Mesenchymal stem cell (in vitro differentiated cells and primary cell): ENCODE measurements around the gene PYGO2.

Source experiments
- DNase-seq: peaks from one replicate; pipeline ENCODE4 v3.0.0-alpha.2; 2013
- H2AFZ ChIP-seq: one replicate; pipeline ENCODE4 v1.6.1; 2013; ENCODE audit warnings: low read depth, mild to moderate bottlenecking, control low read depth, inconsistent platforms, low read length, moderate library complexity
- H2AK5ac ChIP-seq: 2 replicates; pipeline ENCODE4 v1.6.1; 2013; ENCODE audit warnings: low read length, moderate library complexity, mild to moderate bottlenecking, inconsistent platforms; ENCODE audit not compliant: severe bottlenecking
- H2BK120ac ChIP-seq: one replicate; pipeline ENCODE4 v1.6.1; 2013; ENCODE audit warnings: low read depth, mild to moderate bottlenecking, inconsistent platforms, low read length, moderate library complexity
- H2BK12ac ChIP-seq, 2 experiments: one replicate each; pipeline ENCODE4 v1.6.1; 2013; ENCODE audit warnings: inconsistent platforms in 2 of 2, low read length in 2 of 2, mild to moderate bottlenecking in 2 of 2, moderate library complexity in 2 of 2, control low read depth in 1 of 2
- H2BK15ac ChIP-seq: one replicate; pipeline ENCODE4 v1.6.1; 2013; ENCODE audit warnings: mild to moderate bottlenecking, low read depth, inconsistent platforms; ENCODE audit not compliant: poor library complexity, severe bottlenecking
- H2BK5ac ChIP-seq: 2 replicates; pipeline ENCODE4 v1.6.1; 2013; ENCODE audit warnings: low read depth, mild to moderate bottlenecking, low read length, control low read depth, inconsistent platforms; ENCODE audit not compliant: poor library complexity, severe bottlenecking
- H3K14ac ChIP-seq, 2 experiments: one replicate each; pipeline ENCODE4 v1.6.1; 2013; ENCODE audit warnings: inconsistent platforms in 2 of 2, low read length in 2 of 2, control low read depth in 1 of 2, mild to moderate bottlenecking in 1 of 2, moderate library complexity in 1 of 2
- H3K18ac ChIP-seq, 2 experiments: one replicate each; pipeline ENCODE4 v1.6.1; 2013; ENCODE audit warnings: inconsistent platforms in 2 of 2, low read length in 2 of 2, control low read depth in 1 of 2, low read depth in 1 of 2, mild to moderate bottlenecking in 1 of 2
- H3K23ac ChIP-seq, 2 experiments: one replicate each; pipeline ENCODE4 v1.6.1; 2013; ENCODE audit warnings: inconsistent platforms in 2 of 2, low read length in 2 of 2, mild to moderate bottlenecking in 2 of 2, moderate library complexity in 2 of 2, control low read depth in 1 of 2
- H3K27ac ChIP-seq: 2 replicates; pipeline ENCODE4 v1.5.1; 2013; ENCODE audit warnings: mild to moderate bottlenecking, moderate library complexity, low read length, control low read depth, inconsistent platforms; ENCODE audit not compliant: poor library complexity, severe bottlenecking
- H3K27me3 ChIP-seq, 2 experiments: 2 replicates each; pipeline versions ENCODE4 v1.6.1 to v1.7.0; 2013; ENCODE audit warnings: low read length in 2 of 2, mild to moderate bottlenecking in 2 of 2, moderate library complexity in 2 of 2, control low read depth in 1 of 2, inconsistent platforms in 1 of 2; ENCODE audit not compliant: control insufficient read depth in 1 of 2, insufficient read depth in 1 of 2
- H3K36me3 ChIP-seq, 2 experiments: 2 replicates each; pipeline versions ENCODE4 v1.6.1 to v1.7.0; 2013; ENCODE audit warnings: low read length in 2 of 2, control low read depth in 1 of 2, inconsistent platforms in 1 of 2, low read depth in 1 of 2, mild to moderate bottlenecking in 1 of 2; ENCODE audit not compliant: insufficient read depth in 2 of 2, control insufficient read depth in 1 of 2
- H3K4ac ChIP-seq, 2 experiments: one replicate each; pipeline ENCODE4 v1.6.1; 2013; ENCODE audit warnings: inconsistent platforms in 2 of 2, low read length in 2 of 2, mild to moderate bottlenecking in 2 of 2, moderate library complexity in 2 of 2, control low read depth in 1 of 2, low read depth in 1 of 2
- H3K4me1 ChIP-seq: 2 replicates; pipeline ENCODE4 v1.6.1; 2013; ENCODE audit warnings: low read depth, low read length, control low read depth; ENCODE audit not compliant: control insufficient read depth, insufficient read depth
- H3K4me2 ChIP-seq: 2 replicates; pipeline ENCODE4 v1.6.1; 2013; ENCODE audit warnings: low read length, mild to moderate bottlenecking, inconsistent platforms; ENCODE audit not compliant: poor library complexity, severe bottlenecking
- H3K4me3 ChIP-seq, 2 experiments: 2 replicates each; pipeline versions ENCODE4 v1.5.1 to v1.7.0; 2013; ENCODE audit warnings: low read length in 2 of 2, mild to moderate bottlenecking in 2 of 2, control low read depth in 1 of 2, low read depth in 1 of 2; ENCODE audit not compliant: insufficient read depth in 1 of 2
- H3K79me1 ChIP-seq: replicated peaks from 2 replicates; pipeline ENCODE4 v1.6.1; 2013; ENCODE audit warnings: mild to moderate bottlenecking, control low read depth, low read length, inconsistent platforms; ENCODE audit not compliant: poor library complexity, severe bottlenecking
- H3K9ac ChIP-seq: 2 replicates; pipeline ENCODE4 v1.7.0; 2013; ENCODE audit warnings: mild to moderate bottlenecking, low read length, moderate library complexity
- H3K9me3 ChIP-seq: 2 replicates; pipeline ENCODE4 v1.7.0; 2013; ENCODE audit warnings: mild to moderate bottlenecking, low read length; ENCODE audit not compliant: control insufficient read depth
- H4K8ac ChIP-seq: one replicate; pipeline ENCODE4 v1.6.1; 2013; ENCODE audit warnings: inconsistent platforms, mild to moderate bottlenecking, low read length, moderate library complexity
- H4K91ac ChIP-seq: one replicate; pipeline ENCODE4 v1.6.1; 2013; ENCODE audit warnings: mild to moderate bottlenecking, low read length, inconsistent platforms
- WGBS: methylation state at CpG from one replicate; pipeline ENCODE4 v1.1.7; 2013; ENCODE audit warnings: mixed read lengths; 5-methylcytosine and 5-hydroxymethylcytosine counted together

The PYGO2 gene

GRCh38 chr1:154937988-154938386 is 23.6 kb downstream of the PYGO2 start:
- H3K14ac ChIP-seq: no peak overlapping the region
- H2BK12ac ChIP-seq: no peak overlapping the region
- peaks cover 18% of the 10 kb centered on the region for H3K79me1 ChIP-seq
- no peak for DNase-seq
- peaks cover 23% of the 10 kb centered on the region for H3K4me1 ChIP-seq
- H3K4me3 ChIP-seq: peak overlapping the region in 1 of 2 experiments; percentile 100
- peaks cover 0 to 8% of the 10 kb centered on the region in 2 experiments for H3K36me3 ChIP-seq
- H3K9me3 ChIP-seq: no peaks in the 10 kb centered on the region
- no peak overlapping the region for H2AK5ac ChIP-seq
- no peaks in the 10 kb centered on the region for H3K27me3 ChIP-seq
- H3K27ac ChIP-seq: peak overlapping the region; percentile 99
- no peak overlapping the region for H2BK15ac ChIP-seq
- H4K91ac ChIP-seq: no peak overlapping the region
- no peak overlapping the region for H2BK5ac ChIP-seq
- H3K4ac ChIP-seq: no peak overlapping the region
- H3K18ac ChIP-seq: no peak overlapping the region
- WGBS: 94% methylated on average over 8 of the region's 8 CpGs
- H3K4me2 ChIP-seq: peak overlapping the region; percentile 83
- no peak overlapping the region for H2AFZ ChIP-seq
- H2BK120ac ChIP-seq: no peak overlapping the region
- peak overlapping the region; percentile 100 for H3K9ac ChIP-seq
- no peak overlapping the region for H4K8ac ChIP-seq
- no peak overlapping the region for H3K23ac ChIP-seq

- peak overlapping the region; percentile 83 to 84 for H2BK12ac ChIP-seq
- H3K23ac ChIP-seq: no peak overlapping the region
- H3K9ac ChIP-seq: peak overlapping the region; percentile 100
- peak overlapping the region; percentile 99 for H3K27ac ChIP-seq
- no peaks in the 10 kb centered on the region for H3K9me3 ChIP-seq
- peak overlapping the region; percentile 84 to 99 for H3K18ac ChIP-seq
- peak overlapping the region; percentile 87 for H4K91ac ChIP-seq
- H3K79me1 ChIP-seq: peaks cover 18% of the 10 kb centered on the region
- H2AK5ac ChIP-seq: no peak overlapping the region
- peak overlapping the region in 1 of 2 experiments; percentile 17 for H3K4ac ChIP-seq
- H3K4me1 ChIP-seq: peaks cover 19% of the 10 kb centered on the region
- peak overlapping the region; percentile 83 for H3K4me2 ChIP-seq
- peak overlapping the region; percentile 60 for H2AFZ ChIP-seq
- H2BK5ac ChIP-seq: peak overlapping the region; percentile 97
- H3K4me3 ChIP-seq: peak overlapping the region; percentile 46 to 100
- H3K27me3 ChIP-seq: no peaks in the 10 kb centered on the region
- peak overlapping the region; percentile 85 for H4K8ac ChIP-seq
- DNase-seq: peak; percentile 98
- H2BK15ac ChIP-seq: no peak overlapping the region
- WGBS: under 1% methylated on average over 35 of the region's 36 CpGs
- peaks cover under 1 to 3% of the 10 kb centered on the region in 2 experiments for H3K36me3 ChIP-seq
- H3K14ac ChIP-seq: peak overlapping the region in 1 of 2 experiments; percentile 22
- peak overlapping the region; percentile 93 for H2BK120ac ChIP-seq
Measured at GRCh38 chr1:154937085-154937987, 24.2 kb downstream of the PYGO2 start.

GRCh38 chr1:154936555-154937084 is 25.0 kb downstream of the PYGO2 start, which contains the start of gene PMVK:
PMVK (minus strand) TSS chr1:154936719; CDS start chr1:154936685, 34 bp downstream.
- Histone ChIP-seq H2BK15ac (peak within 1 kb of the TSS; percentile 90), H3K14ac (peak within 1 kb of the TSS in 1 of 2 experiments; percentile 96), H3K9ac (peak within 1 kb of the TSS; percentile 100), H3K4me3 (peak within 1 kb of the TSS; percentile 81 to 100), H4K91ac (peak within 1 kb of the TSS; percentile 99), H3K4me2 (peak within 1 kb of the TSS; percentile 87), H3K4me1 (peaks cover 15% of the 10 kb centered on the region), H2BK12ac (peak within 1 kb of the TSS; percentile 98), H3K18ac (peak within 1 kb of the TSS; percentile 98 to 99), H2BK120ac (peak within 1 kb of the TSS; percentile 98), H2AK5ac (peak within 1 kb of the TSS; percentile 57), H3K4ac (peak within 1 kb of the TSS; percentile 89 to 96), H3K36me3 (peaks cover 4 to 7% of the 10 kb centered on the region in 2 experiments), H3K27ac (peak within 1 kb of the TSS; percentile 99), H3K9me3 (no peaks in the 10 kb centered on the region), H3K27me3 (no peaks in the 10 kb centered on the region), H3K23ac (peak within 1 kb of the TSS in 1 of 2 experiments; percentile 84), H4K8ac (peak within 1 kb of the TSS; percentile 98), H2BK5ac (peak within 1 kb of the TSS; percentile 97), H2AFZ (peak within 1 kb of the TSS; percentile 95), H3K79me1 (peaks cover 18% of the 10 kb centered on the region)
- DNase-seq: peak; percentile 98
- WGBS: 0% methylated on average over 38 of the region's 45 CpGs
